Measurements from ENCODE around the gene DUSP1.

The DUSP1 gene

DNA sequence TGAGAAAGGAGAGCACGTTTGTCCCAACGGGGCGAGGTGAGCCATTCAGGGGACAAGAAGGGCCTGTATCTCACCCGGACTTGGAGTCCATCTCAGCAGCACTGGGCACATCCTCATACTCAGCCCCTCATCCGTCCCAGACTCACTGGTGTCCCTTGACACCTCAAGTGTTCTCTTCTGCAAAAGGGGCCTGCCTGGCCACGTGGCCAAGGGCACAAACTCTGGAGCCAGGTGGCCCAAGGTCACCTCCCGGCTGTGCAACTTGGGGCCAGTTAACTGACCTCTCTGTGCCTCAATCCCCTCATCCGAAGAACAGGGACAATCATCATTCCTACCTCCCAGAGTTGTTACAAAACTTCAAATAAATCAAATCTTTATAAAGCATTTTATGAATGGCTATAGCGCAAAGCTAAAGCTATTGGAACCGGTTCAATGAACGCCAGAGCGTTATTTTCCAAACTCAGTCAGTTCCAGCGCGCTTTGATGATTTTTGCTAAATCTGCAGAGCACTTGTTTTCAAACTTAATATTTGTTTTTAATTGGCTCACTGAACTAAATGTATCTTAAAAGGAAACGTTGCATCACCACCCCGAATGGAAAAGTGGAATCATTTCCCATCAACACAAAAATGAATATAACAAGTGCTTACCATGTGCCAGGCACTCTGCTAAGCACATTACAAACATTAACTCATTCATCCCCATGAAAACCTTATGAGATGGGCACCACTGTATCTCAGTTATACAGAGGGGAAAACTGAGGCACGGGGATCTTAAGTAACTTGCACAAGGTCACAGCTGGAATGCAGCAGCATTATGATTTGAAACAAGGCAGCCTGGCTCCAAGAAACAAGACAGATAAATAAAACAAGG lies 49.3 kb downstream of the DUSP1 start:
- no peak for DNase-seq

DNA sequence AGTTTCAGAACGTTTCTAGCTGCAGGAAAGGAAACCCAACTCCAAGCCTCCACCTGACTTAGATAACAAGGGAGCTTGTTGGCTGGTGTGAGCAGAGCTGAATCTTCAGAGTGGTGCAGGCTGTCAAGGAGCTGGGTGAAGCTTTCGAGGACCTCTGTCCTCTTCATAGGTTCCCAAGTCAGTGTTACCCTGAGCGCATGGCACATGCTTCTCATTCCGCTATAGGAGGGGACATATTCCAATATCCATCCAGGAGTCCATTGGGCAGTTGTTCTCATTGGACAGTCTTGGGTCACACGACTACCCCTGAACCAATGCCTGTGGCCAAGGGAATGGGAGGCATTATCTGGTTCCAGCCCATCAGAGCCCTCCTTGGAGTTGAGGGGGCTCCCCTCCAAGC lies 50.3 kb downstream of the DUSP1 start:
- no peak for DNase-seq

DNA sequence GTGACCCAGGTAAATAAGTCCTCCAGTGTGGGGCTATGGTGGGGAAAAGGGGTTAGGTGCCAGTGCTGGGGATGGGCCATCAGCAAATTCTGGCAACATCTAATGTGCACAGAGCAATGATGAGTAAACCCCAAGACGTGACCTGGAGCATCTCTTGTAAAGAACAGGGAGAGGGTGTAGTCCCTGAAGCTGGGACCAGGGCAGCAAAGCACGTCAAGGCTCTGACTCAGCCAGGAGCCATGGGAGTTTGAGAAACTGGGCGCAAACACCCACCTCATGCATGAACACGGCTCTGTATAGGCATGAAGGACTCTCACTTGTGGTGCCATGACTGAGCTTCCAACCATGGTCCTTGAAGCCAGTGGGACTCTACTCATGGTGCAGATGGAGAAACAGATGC lies 51.8 kb downstream of the DUSP1 start:
- no peak for DNase-seq

DNA sequence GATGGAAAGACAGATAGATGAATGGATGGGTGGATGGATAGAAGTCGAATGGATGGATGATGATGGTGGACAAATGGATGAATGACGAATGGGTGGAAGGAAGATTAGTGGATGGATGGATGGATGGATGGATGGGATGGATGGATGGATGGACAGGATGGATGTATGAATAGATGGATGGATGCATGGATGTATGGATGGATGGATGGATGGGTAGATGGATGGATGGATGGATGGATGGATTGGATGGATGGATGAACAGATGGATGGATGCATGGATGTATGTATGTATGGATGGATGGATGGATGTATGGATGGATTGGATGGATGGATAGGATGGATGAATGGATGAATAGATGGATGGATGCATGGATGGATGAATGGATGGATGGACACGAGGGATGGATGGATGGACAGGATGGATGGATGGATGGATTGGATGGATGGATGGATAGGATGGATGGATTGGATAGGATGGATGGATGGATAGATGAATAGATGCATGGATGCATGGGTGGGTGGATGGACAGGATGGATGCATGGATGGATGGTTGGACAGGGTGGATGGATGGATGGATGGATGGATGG lies 52.4 kb downstream of the DUSP1 start:
- DNase-seq: no peak

Data from activated effector memory CD4-positive, alpha-beta T cell treated with anti-CD3 and anti-CD28 coated beads, Interleukin-2, amount 50 U/mL, for 16 hours (primary cell).